Measurements from ENCODE around the gene MAP7. TPM values are rescaled to one million over a fixed set of nuclear protein-coding genes. Genes with fewer than 3 reads are reported as not detected.

MAP7 gene
- total and polyA plus RNA-seq, 9 of the 15 experiments (the other 6 are each of a cell fraction or from before 2014, with no cell fraction given), result 0.76 to 7.7 (median 3.9) TPM

- in situ Hi-C loops (cut with MboI) (no loop called here), intact Hi-C loops (cut with micrococcal nuclease) (no loop called here)
- WGBS (ENCODE audit: insufficient coverage, low coverage, missing lambda C conversion rate), result 13% methylated on average over 2 of the region's 2 CpGs
- no peaks in the 10 kb centered on the region for H3K27me3 ChIP-seq (ENCODE audit: control insufficient read depth in 2 of 2, insufficient read depth in 2 of 2, low read length in 2 of 2)
- no peak overlapping the region for H3K4me2 ChIP-seq (ENCODE audit: insufficient read depth, low read length)
- POLR2A ChIA-PET, result interaction anchor here (0.9 to 1.4 kb wide), 3 partner anchors 44 to 53 kb away, joined by 3 to 4 read pairs (median 3); no protein-coding TSS in a partner anchor
- H3K4me3 ChIP-seq, result no peak overlapping the region
- no peaks in the 10 kb centered on the region for H4K20me1 ChIP-seq (replicated peaks; ENCODE audit: control insufficient read depth, insufficient read depth, low read length)
- ATAC-seq, result no peak
- no peak for FAIRE-seq
- no peak overlapping the region for H3K9ac ChIP-seq (ENCODE audit: insufficient read depth in 1 of 2, low read depth in 2 of 2, low read length in 2 of 2)
- H3K36me3 ChIP-seq (ENCODE audit: control insufficient read depth, insufficient read depth, low read length), result no peaks in the 10 kb centered on the region
- BruUV-seq (replicated peaks), result no TSS peak
- no peaks in the 10 kb centered on the region for H3K79me2 ChIP-seq (ENCODE audit: control insufficient read depth, insufficient read depth, low read length)
- no peak for DNase-seq (ENCODE audit: extremely low read depth in 1 of 4, low spot score in 3 of 4)
- no peak overlapping the region for H2AFZ ChIP-seq (ENCODE audit: low read depth, low read length)
- no peaks in the 10 kb centered on the region for H3K4me1 ChIP-seq (replicated peaks in 1 of 2; ENCODE audit: control insufficient read depth in 2 of 2, insufficient read depth in 2 of 2, low read length in 2 of 2)
- H3K9me1 ChIP-seq (ENCODE audit: control insufficient read depth, insufficient read depth, low read length), result no peaks in the 10 kb centered on the region
- no peak overlapping the region for H3K27ac ChIP-seq (ENCODE audit: extremely low read depth, low read depth, low read length)
- H3K9me3 ChIP-seq (replicated peaks; ENCODE audit: control insufficient read depth, insufficient read depth, low read depth, low read length), result no peaks in the 10 kb centered on the region
- CTCF ChIA-PET (ENCODE audit: low intra/inter-chr PET ratio), result no interaction called here
- TF ChIP-seq ZBTB40 (IDR thresholded peaks at IDR 0.05) (no peak), ZBTB40 (CRISPR knock-in tag; IDR thresholded peaks at IDR 0.05) (no peak), SMAD4 (CRISPR knock-in tag; conservative IDR thresholded peaks at IDR 0.05) (no peak), ZNF41 (CRISPR knock-in tag; conservative IDR thresholded peaks at IDR 0.05) (no peak), HMG20A (CRISPR knock-in tag; conservative IDR thresholded peaks at IDR 0.05) (no peak), KDM5B (IDR thresholded peaks at IDR 0.05; ENCODE audit: insufficient replicate concordance, low read depth, low read length) (no peak), DNMT1 (IDR thresholded peaks at IDR 0.05) (no peak)
These were observed 59.0 kb downstream of the MAP7 start for GRCh38 chr6:136491251-136491650.
